GM21723 (cell line): ENCODE measurements around the gene ECE1.

Source experiments
- ATAC-seq: cut with Tn5 transposase; IDR thresholded peaks from one replicate; pipeline ENCODE4 v1.9.1; 2021; ENCODE audit warnings: mild to moderate bottlenecking, moderate library complexity; ENCODE audit not compliant: unreplicated experiment

ECE1 gene

GRCh38 chr1:21325731-21326387 lies 35.6 kb upstream of the ECE1 start:
- no peak for ATAC-seq

GRCh38 chr1:21325231-21325718 lies 35.0 kb upstream of the ECE1 start:
- no peak for ATAC-seq

- peak; percentile 43 for ATAC-seq
Observed at GRCh38 chr1:21324368-21325141, 34.3 kb upstream of the ECE1 start.

GRCh38 chr1:21323091-21323490 lies 32.8 kb upstream of the ECE1 start:
- ATAC-seq = no peak

- ATAC-seq = no peak
Observed at GRCh38 chr1:21322681-21323016, 32.4 kb upstream of the ECE1 start.

GRCh38 chr1:21321963-21322680 lies 31.9 kb upstream of the ECE1 start:
- no peak for ATAC-seq

- ATAC-seq = no peak
Observed at GRCh38 chr1:21320410-21321108, 30.3 kb upstream of the ECE1 start.

- ATAC-seq = no peak
Observed at GRCh38 chr1:21319447-21320407, 29.5 kb upstream of the ECE1 start.

GRCh38 chr1:21318714-21319159 lies 28.5 kb upstream of the ECE1 start:
- no peak for ATAC-seq

GRCh38 chr1:21318057-21318713 lies 27.9 kb upstream of the ECE1 start:
- ATAC-seq = no peak

- ATAC-seq = no peak
Observed at GRCh38 chr1:21317690-21318043, 27.4 kb upstream of the ECE1 start.

- no peak for ATAC-seq
Observed at GRCh38 chr1:21317035-21317689, 26.9 kb upstream of the ECE1 start.

- no peak for ATAC-seq
Observed at GRCh38 chr1:21314743-21315396, 24.6 kb upstream of the ECE1 start.

GRCh38 chr1:21313886-21314721 lies 23.8 kb upstream of the ECE1 start:
- ATAC-seq = no peak

- ATAC-seq = no peak
Observed at GRCh38 chr1:21313203-21313885, 23.1 kb upstream of the ECE1 start.

- ATAC-seq = no peak
Observed at GRCh38 chr1:21312407-21312992, 22.2 kb upstream of the ECE1 start.

GRCh38 chr1:21311016-21311415 lies 20.8 kb upstream of the ECE1 start:
- no peak for ATAC-seq
